HEK293T (cell line): ENCODE data around the gene SPPL3.

ENCODE experiments used
- ARNT ChIP-seq: fragments of 450-650 bp; IDR thresholded peaks from 2 replicates; pipeline ENCODE4 v1.6.1; 2017; ENCODE audit warnings: mild to moderate bottlenecking
- BHLHE40 ChIP-seq: fragments of 450-650 bp; IDR thresholded peaks from 2 replicates; pipeline ENCODE4 v1.6.1; 2016; ENCODE audit warnings: mild to moderate bottlenecking, moderate library complexity, borderline replicate concordance
- CTBP1 ChIP-seq: fragments of 450-650 bp; IDR thresholded peaks from 2 replicates; pipeline ENCODE4 v1.6.1; 2016; ENCODE audit warnings: borderline replicate concordance
- ELF4 ChIP-seq: fragments of 450-650 bp; IDR thresholded peaks from 2 replicates; pipeline ENCODE4 v1.6.1; 2017; ENCODE audit warnings: antibody characterized with exemption
- FOXA1 ChIP-seq: fragments of 450-650 bp; IDR thresholded peaks from 2 replicates; pipeline ENCODE4 v1.6.1; 2016; ENCODE audit warnings: mild to moderate bottlenecking
- FOXK2 ChIP-seq: fragments of 450-650 bp; IDR thresholded peaks from 2 replicates; pipeline ENCODE4 v1.6.1; 2016; ENCODE audit warnings: mild to moderate bottlenecking
- FOXM1 ChIP-seq: fragments of 450-650 bp; IDR thresholded peaks from 2 replicates; pipeline ENCODE4 v1.6.1; 2017; ENCODE audit warnings: mild to moderate bottlenecking, borderline replicate concordance
- HDGF ChIP-seq: fragments of 450-650 bp; IDR thresholded peaks from 2 replicates; pipeline ENCODE4 v1.6.1; 2017; ENCODE audit warnings: antibody characterized with exemption, borderline replicate concordance
- LEF1 ChIP-seq: fragments of 450-650 bp; IDR thresholded peaks from 2 replicates; pipeline ENCODE4 v1.6.1; 2017; ENCODE audit warnings: mild to moderate bottlenecking, borderline replicate concordance
- NFRKB ChIP-seq: fragments of 450-650 bp; IDR thresholded peaks from 2 replicates; pipeline ENCODE4 v1.6.1; 2016; ENCODE audit warnings: mild to moderate bottlenecking, moderate library complexity
- SP1 ChIP-seq: fragments of 450-650 bp; IDR thresholded peaks from 2 replicates; pipeline ENCODE4 v1.6.1; 2017
- SUZ12 ChIP-seq: fragments of 450-650 bp; IDR thresholded peaks from 2 replicates; pipeline ENCODE4 v1.6.1; 2016; ENCODE audit warnings: mild to moderate bottlenecking
- TARDBP ChIP-seq: fragments of 450-650 bp; IDR thresholded peaks from 2 replicates; pipeline ENCODE4 v1.6.1; 2016
- ZNF384 ChIP-seq: fragments of 450-650 bp; IDR thresholded peaks from 2 replicates; pipeline ENCODE4 v1.6.1; 2016

GRCh38 chr12:120774169-120774916 is 129.8 kb downstream of the SPPL3 start:
- no peak for TF ChIP-seq FOXK2
- TF ChIP-seq NFRKB: no peak
- TF ChIP-seq FOXM1: no peak
- TF ChIP-seq ARNT: no peak
- no peak for TF ChIP-seq BHLHE40
- TF ChIP-seq SUZ12: no peak
- TF ChIP-seq LEF1: no peak
- no peak for TF ChIP-seq SP1
- TF ChIP-seq FOXA1: no peak
- no peak for TF ChIP-seq HDGF
- no peak for TF ChIP-seq TARDBP
- TF ChIP-seq ELF4: no peak
- TF ChIP-seq CTBP1: no peak
- no peak for TF ChIP-seq ZNF384
